K562 (cell line): Measurements from ENCODE around the gene MALRD1. TPM values are rescaled to one million over a fixed set of nuclear protein-coding genes. Genes with fewer than 3 reads are reported as not detected.

ENCODE experiments used
- ATAC-seq: fragments of 200-7000 bp; cut with Tn5 transposase; 3 replicates; pipeline ENCODE4 v1.9.1; 2020; ENCODE audit warnings: moderate library complexity
- BruUV-seq: library from RNA; stranded (reverse); fragments of 400-500 nt; replicated peaks from 2 replicates; lab custom pipeline; 2021; lab: Mats Ljungman, UMichigan
- CTCF ChIA-PET: fragments of 300-600 bp; formaldehyde crosslinking; extraction: SDS; loops from one replicate; lab custom pipeline; 2021; ENCODE audit warnings: low intra/inter-chr PET ratio; lab: Yijun Ruan, JAX
- POLR2A ChIA-PET: fragments of 300-600, 350-650 bp; sonication (Branson Sonifier 250); formaldehyde crosslinking; extraction: SDS; loops from one replicate; lab custom pipeline; 2021; ENCODE audit warnings: antibody characterized with exemption, inconsistent platforms; lab: Yijun Ruan, JAX
- DNase-seq, 4 experiments: peaks; one replicate each; pipeline versions ENCODE4 v3.0.0 to v3.0.0-alpha.2; 2011 to 2018; ENCODE audit warnings: low spot score in 3 of 4, mixed read lengths in 3 of 4; ENCODE audit errors: extremely low read depth in 1 of 4
- FAIRE-seq: peaks from 2 replicates; lab custom pipeline; 2011; peaks lifted over from hg19 to GRCh38; lab: Jason Lieb, UNC
- H2AFZ ChIP-seq: 2 replicates; pipeline ENCODE4 v1.6.0; 2011; ENCODE audit warnings: low read depth, low read length, control low read depth, inconsistent platforms
- H3K27ac ChIP-seq: fragments of 200-600 bp; 3 replicates; pipeline ENCODE4 v1.8.0; 2011; ENCODE audit warnings: low read depth, mild to moderate bottlenecking, control low read depth, inconsistent platforms, low read length, moderate library complexity, mixed read lengths; ENCODE audit errors: extremely low read depth
- H3K27me3 ChIP-seq, 2 experiments: fragments of 300-600 bp in 1 of 2; 2 replicates in 1 of 2; 3 replicates in 1 of 2; pipeline versions ENCODE4 v1.6.0 to v1.8.0; 2011; ENCODE audit warnings: inconsistent platforms in 2 of 2, low read length in 2 of 2, mild to moderate bottlenecking in 1 of 2, mixed read lengths in 1 of 2, moderate library complexity in 1 of 2; ENCODE audit not compliant: control insufficient read depth in 2 of 2, insufficient read depth in 2 of 2
- H3K36me3 ChIP-seq: fragments of 300-600 bp; 3 replicates; pipeline ENCODE4 v1.8.0; 2011; ENCODE audit warnings: mild to moderate bottlenecking, low read length, inconsistent platforms; ENCODE audit not compliant: control insufficient read depth, insufficient read depth
- H3K4me1 ChIP-seq, 2 experiments: fragments of 200-600 bp in 1 of 2; replicated peaks in 1 of 2; 2 replicates in 1 of 2; 3 replicates in 1 of 2; pipeline versions ENCODE4 v1.5.1 to v1.8.0; 2011; ENCODE audit warnings: inconsistent platforms in 2 of 2, low read length in 2 of 2, mild to moderate bottlenecking in 1 of 2, mixed read lengths in 1 of 2, moderate library complexity in 1 of 2; ENCODE audit not compliant: control insufficient read depth in 2 of 2, insufficient read depth in 2 of 2
- H3K4me2 ChIP-seq: 2 replicates; pipeline ENCODE4 v1.6.1; 2011; ENCODE audit warnings: low read length, control low read depth, inconsistent platforms, mixed read lengths; ENCODE audit not compliant: insufficient read depth
- H3K4me3 ChIP-seq: fragments of 200-600 bp; sonication (generic), shearing (Covaris generic); 2 replicates; pipeline ENCODE4 v1.5.1; 2016; ENCODE audit warnings: control low read depth, inconsistent platforms
- H3K79me2 ChIP-seq: fragments of 200-600 bp; 3 replicates; pipeline ENCODE4 v1.8.0; 2011; ENCODE audit warnings: low read length, inconsistent platforms; ENCODE audit not compliant: control insufficient read depth, insufficient read depth
- H3K9ac ChIP-seq, 2 experiments: 2 replicates each; pipeline versions ENCODE4 v1.6.0 to v1.6.1; 2011; ENCODE audit warnings: low read depth in 2 of 2, low read length in 2 of 2, control low read depth in 1 of 2, inconsistent platforms in 1 of 2, mild to moderate bottlenecking in 1 of 2, mixed read lengths in 1 of 2; ENCODE audit not compliant: insufficient read depth in 1 of 2
- H3K9me1 ChIP-seq: one replicate; pipeline ENCODE4 v1.6.0; 2011; ENCODE audit warnings: inconsistent platforms, mild to moderate bottlenecking, low read length, moderate library complexity; ENCODE audit not compliant: control insufficient read depth, insufficient read depth
- H3K9me3 ChIP-seq: replicated peaks from 2 replicates; pipeline ENCODE4 v1.5.1; 2011; ENCODE audit warnings: low read depth, low read length, inconsistent platforms; ENCODE audit not compliant: control insufficient read depth, insufficient read depth
- H4K20me1 ChIP-seq: replicated peaks from 2 replicates; pipeline ENCODE4 v1.6.1; 2011; ENCODE audit warnings: low read length, inconsistent platforms, mixed read lengths; ENCODE audit not compliant: control insufficient read depth, insufficient read depth
- EHMT2 ChIP-seq: fragments of 450-650 bp; IDR thresholded peaks from 2 replicates; pipeline ENCODE4 v1.6.1; 2018; ENCODE audit warnings: antibody characterized with exemption
- L3MBTL2 ChIP-seq: fragments of 450-650 bp; IDR thresholded peaks from 2 replicates; pipeline ENCODE4 v1.6.1; 2016; ENCODE audit warnings: mild to moderate bottlenecking, moderate library complexity
- WGBS: fragments of 100-300 bp; shearing (Covaris generic); methylation state at CpG from one replicate; pipeline ENCODE4 v1.1.6; 2016; ENCODE audit warnings: low coverage, mixed read lengths; ENCODE audit not compliant: insufficient coverage; ENCODE audit errors: missing lambda C conversion rate; 5-methylcytosine and 5-hydroxymethylcytosine counted together
- in situ Hi-C: fragments of 300-500 bp; cut with MboI; formaldehyde crosslinking; loops from 4 replicates; pipeline ENCODE4 v1.15.0; 2018; ENCODE audit warnings: inconsistent platforms, mixed read lengths
- intact Hi-C: fragments of 100-400 bp; cut with micrococcal nuclease; formaldehyde crosslinking; loops from 2 replicates; pipeline ENCODE4 v1.14.2; 2022
- polyA plus RNA-seq, 8 experiments: library from polyadenylated mRNA; depleted of rRNA in 4 of 8; stranded (reverse) in 5 of 8; unstranded in 3 of 8; fragments of >200 nt; fragmentation: Nextera tagmentation in 2 of 8; fragmentation: Illumina TruSeq in 1 of 8; extraction: Ambion mirVana in 2 of 8; extraction: Trizol in 1 of 8; gene quantifications; 2 replicates each; pipeline versions ENCODE4 v1.2.1 to v1.2.3, GENCODE V29; 2011 to 2014; ENCODE audit warnings: inconsistent platforms in 1 of 8, missing spikeins in 1 of 8
- total RNA-seq, 7 experiments: library from RNA; depleted of rRNA in 6 of 7; stranded (reverse); fragments of >200 nt in 6 of 7; fragmentation: Illumina TruSeq in 2 of 7; extraction: Trizol in 2 of 7; gene quantifications; 2 replicates each; pipeline versions ENCODE4 v1.2.1 to v1.2.3, GENCODE V29; 2011 to 2021; ENCODE audit warnings: low replicate concordance in 1 of 7
- TF ChIP-seq, protein P1 (sequence below): fragments of 250-450 bp; sonication (Bioruptor Pico); IDR thresholded peaks from 2 replicates; pipeline ENCODE4 v1.4.0; 2020; ENCODE audit warnings: mild to moderate bottlenecking, moderate library complexity
- TF ChIP-seq, protein P2 (sequence below): sonication (generic); formaldehyde crosslinking; IDR thresholded peaks from 2 replicates; pipeline ENCODE4 v1.8.0; 2023; ENCODE audit warnings: mild to moderate bottlenecking, missing genetic modification reagents

Gene MALRD1
- total and polyA plus RNA-seq, 9 of the 15 experiments (the other 6 are each of a cell fraction or from before 2014, with no cell fraction given): not detected

DNA sequence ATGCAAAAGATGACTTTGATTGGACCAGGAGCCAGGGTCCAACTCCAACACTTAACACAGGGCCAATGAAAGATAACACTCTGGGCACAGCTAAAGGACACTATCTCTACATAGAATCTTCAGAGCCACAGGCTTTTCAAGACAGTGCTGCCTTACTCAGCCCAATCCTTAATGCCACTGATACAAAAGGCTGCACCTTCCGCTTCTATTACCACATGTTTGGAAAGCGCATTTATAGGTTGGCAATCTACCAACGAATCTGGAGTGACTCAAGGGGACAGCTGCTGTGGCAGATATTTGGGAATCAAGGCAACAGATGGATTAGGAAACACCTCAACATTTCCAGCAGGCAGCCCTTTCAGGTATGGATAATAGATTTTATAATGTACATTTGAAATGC, 160.7 kb downstream of the MALRD1 start:
- CTCF ChIA-PET: no interaction called here
- Histone ChIP-seq H4K20me1 (no peaks in the 10 kb centered on the region), H3K27ac (no peak overlapping the region), H3K9ac (no peak overlapping the region), H3K4me2 (no peak overlapping the region), H3K27me3 (no peaks in the 10 kb centered on the region), H3K9me1 (no peaks in the 10 kb centered on the region), H3K9me3 (no peaks in the 10 kb centered on the region), H2AFZ (no peak overlapping the region), H3K79me2 (no peaks in the 10 kb centered on the region)
- no TSS peak for BruUV-seq
- in situ Hi-C loops: no loop called here
- TF ChIP-seq L3MBTL2 (no peak), EHMT2 (no peak)
- TF ChIP-seq, protein P1, sequence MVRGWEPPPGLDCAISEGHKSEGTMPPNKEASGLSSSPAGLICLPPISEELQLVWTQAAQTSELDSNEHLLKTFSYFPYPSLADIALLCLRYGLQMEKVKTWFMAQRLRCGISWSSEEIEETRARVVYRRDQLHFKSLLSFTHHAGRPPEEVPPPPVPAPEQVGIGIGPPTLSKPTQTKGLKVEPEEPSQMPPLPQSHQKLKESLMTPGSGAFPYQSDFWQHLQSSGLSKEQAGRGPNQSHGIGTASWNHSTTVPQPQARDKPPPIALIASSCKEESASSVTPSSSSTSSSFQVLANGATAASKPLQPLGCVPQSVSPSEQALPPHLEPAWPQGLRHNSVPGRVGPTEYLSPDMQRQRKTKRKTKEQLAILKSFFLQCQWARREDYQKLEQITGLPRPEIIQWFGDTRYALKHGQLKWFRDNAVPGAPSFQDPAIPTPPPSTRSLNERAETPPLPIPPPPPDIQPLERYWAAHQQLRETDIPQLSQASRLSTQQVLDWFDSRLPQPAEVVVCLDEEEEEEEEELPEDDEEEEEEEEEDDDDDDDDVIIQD (CRISPR knock-in tag): no peak
- TF ChIP-seq, protein P2, sequence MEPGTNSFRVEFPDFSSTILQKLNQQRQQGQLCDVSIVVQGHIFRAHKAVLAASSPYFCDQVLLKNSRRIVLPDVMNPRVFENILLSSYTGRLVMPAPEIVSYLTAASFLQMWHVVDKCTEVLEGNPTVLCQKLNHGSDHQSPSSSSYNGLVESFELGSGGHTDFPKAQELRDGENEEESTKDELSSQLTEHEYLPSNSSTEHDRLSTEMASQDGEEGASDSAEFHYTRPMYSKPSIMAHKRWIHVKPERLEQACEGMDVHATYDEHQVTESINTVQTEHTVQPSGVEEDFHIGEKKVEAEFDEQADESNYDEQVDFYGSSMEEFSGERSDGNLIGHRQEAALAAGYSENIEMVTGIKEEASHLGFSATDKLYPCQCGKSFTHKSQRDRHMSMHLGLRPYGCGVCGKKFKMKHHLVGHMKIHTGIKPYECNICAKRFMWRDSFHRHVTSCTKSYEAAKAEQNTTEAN (CRISPR knock-in tag): no peak
- TF ChIP-seq, all 486 proteins: peak for 0
- Histone ChIP-seq H3K36me3 (no peaks in the 10 kb centered on the region), H3K4me3 (no peak overlapping the region), H3K4me1 (no peaks in the 10 kb centered on the region)
- no peak for FAIRE-seq
- no peak for DNase-seq
- intact Hi-C loops: no loop called here
- 0% methylated on average over 3 of the region's 3 CpGs for WGBS
- no peak for ATAC-seq
- POLR2A ChIA-PET: no interaction called here
